Subcutaneous abdominal adipose tissue (tissue), 5 donors: Measurements from ENCODE around the gene XKR8.
"Not testable (repeated sequence)": the region's sequence is repeated elsewhere in the genome, so short reads cannot be mapped to it uniquely, and the experiment has no call there.

Source experiments
- H3K27ac ChIP-seq: one replicate; pipeline ENCODE4 v1.7.0; 2013; ENCODE audit warnings: low read depth, mild to moderate bottlenecking, inconsistent platforms, low read length, moderate library complexity
- H3K27me3 ChIP-seq, 5 donors: one replicate each; pipeline ENCODE4 v1.7.0; 2013; ENCODE audit warnings: low read length in 5 of 5, inconsistent platforms in 1 of 5; ENCODE audit not compliant: control insufficient read depth in 5 of 5, insufficient read depth in 4 of 5
- H3K36me3 ChIP-seq, 5 donors: one replicate each; pipeline ENCODE4 v1.7.0; 2013; ENCODE audit warnings: low read length in 5 of 5; ENCODE audit not compliant: control insufficient read depth in 5 of 5, insufficient read depth in 5 of 5
- H3K4me1 ChIP-seq, 5 donors: one replicate each; pipeline ENCODE4 v1.7.0; 2013; ENCODE audit warnings: low read length in 5 of 5, mild to moderate bottlenecking in 3 of 5, moderate library complexity in 1 of 5; ENCODE audit not compliant: control insufficient read depth in 5 of 5, insufficient read depth in 5 of 5
- H3K4me3 ChIP-seq, 5 donors: one replicate each; pipeline ENCODE4 v1.7.0; 2013; ENCODE audit warnings: low read length in 5 of 5, low read depth in 1 of 5
- H3K9ac ChIP-seq, 5 donors: one replicate each; pipeline ENCODE4 v1.7.0; 2013; ENCODE audit warnings: low read length in 5 of 5, mild to moderate bottlenecking in 4 of 5, moderate library complexity in 3 of 5
- H3K9me3 ChIP-seq, 5 donors: one replicate each; pipeline ENCODE4 v1.7.0; 2013; ENCODE audit warnings: low read length in 5 of 5; ENCODE audit not compliant: control insufficient read depth in 5 of 5
- donor health status: healthy.
- donor health status: healthy.
- donor health status: healthy.
- donor health status: healthy.
- donor health status: healthy.

XKR8 gene

DNA sequence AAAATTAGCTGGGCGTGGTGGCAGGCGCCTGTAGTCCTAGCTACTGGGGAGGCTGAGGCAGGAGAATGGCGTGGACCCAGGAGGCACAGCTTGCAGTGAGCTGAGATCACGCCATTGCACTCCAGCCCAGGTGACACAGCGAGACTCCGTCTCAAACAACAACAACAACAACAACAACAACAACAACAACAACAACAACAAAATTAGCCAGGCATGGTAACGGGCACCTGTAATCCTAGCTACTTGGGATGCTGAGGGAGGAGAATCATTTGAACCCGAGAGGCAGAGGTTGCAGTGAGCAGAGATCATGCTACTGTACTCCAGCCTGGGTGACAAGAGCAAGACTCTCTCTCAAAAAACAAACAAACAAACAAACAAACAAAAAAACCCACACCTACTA is 43.3 kb downstream of the XKR8 start:
- H3K27ac ChIP-seq, H3K4me3 ChIP-seq, H3K27me3 ChIP-seq, H3K4me1 ChIP-seq, H3K9me3 ChIP-seq, H3K9ac ChIP-seq: not testable (repeated sequence)
- H3K36me3 ChIP-seq, result peaks cover 21 to 43% (median 30%) of the 10 kb centered on the region in 5 donors

GRCh38 chr1:28010969-28011368 is 51.2 kb downstream of the XKR8 start:
- peaks cover 24 to 53% (median 35%) of the 10 kb centered on the region in 5 donors for H3K36me3 ChIP-seq
- H3K9ac ChIP-seq, result no peak overlapping the region
- no peaks in the 10 kb centered on the region for H3K27me3 ChIP-seq
- peaks cover 0 to 3% (median 0%) of the 10 kb centered on the region in 5 donors for H3K4me1 ChIP-seq
- no peak overlapping the region for H3K27ac ChIP-seq
- H3K4me3 ChIP-seq, result no peak overlapping the region
- H3K9me3 ChIP-seq, result no peaks in the 10 kb centered on the region
